Measurements from ENCODE around the gene EPB41L4B.
"Not testable (repeated sequence)": the region's sequence is repeated elsewhere in the genome, so short reads cannot be mapped to it uniquely, and the experiment has no call there.

EPB41L4B gene

GRCh38 chr9:109295221-109296130, 25.4 kb downstream of the EPB41L4B start:
- DNase-seq, result no peak

- DNase-seq, result no peak
Observed at GRCh38 chr9:109290385-109290784, 30.5 kb downstream of the EPB41L4B start.

DNA sequence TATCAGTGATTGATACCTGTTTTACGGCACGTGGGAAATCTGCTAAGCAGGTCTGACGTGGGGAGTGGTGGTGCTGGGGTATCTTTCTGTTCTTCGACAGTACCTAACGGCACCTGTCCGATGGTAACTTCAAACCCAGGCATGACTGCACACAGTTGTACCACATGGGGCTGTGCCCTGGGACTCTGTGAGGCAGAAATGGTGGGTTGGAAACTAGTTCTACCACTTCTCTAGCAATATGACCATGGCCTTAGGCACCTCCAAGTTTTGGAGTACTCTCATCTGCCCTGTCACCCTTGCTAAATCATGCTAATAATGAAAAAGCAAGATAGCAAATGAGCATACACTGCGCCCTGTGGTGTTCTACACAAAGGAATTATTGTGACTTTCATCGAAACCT, 30.9 kb downstream of the EPB41L4B start:
- DNase-seq, result no peak

GRCh38 chr9:109289186-109289585, 31.7 kb downstream of the EPB41L4B start:
- no peak for DNase-seq

- DNase-seq, result no peak
Observed at GRCh38 chr9:109286981-109287380, 33.9 kb downstream of the EPB41L4B start.

GRCh38 chr9:109286571-109286977, 34.3 kb downstream of the EPB41L4B start:
- no peak for DNase-seq

GRCh38 chr9:109283672-109284071, 37.2 kb downstream of the EPB41L4B start:
- DNase-seq, result not testable (repeated sequence)

- no peak for DNase-seq
Observed at GRCh38 chr9:109283012-109283411, 37.8 kb downstream of the EPB41L4B start.

DNA sequence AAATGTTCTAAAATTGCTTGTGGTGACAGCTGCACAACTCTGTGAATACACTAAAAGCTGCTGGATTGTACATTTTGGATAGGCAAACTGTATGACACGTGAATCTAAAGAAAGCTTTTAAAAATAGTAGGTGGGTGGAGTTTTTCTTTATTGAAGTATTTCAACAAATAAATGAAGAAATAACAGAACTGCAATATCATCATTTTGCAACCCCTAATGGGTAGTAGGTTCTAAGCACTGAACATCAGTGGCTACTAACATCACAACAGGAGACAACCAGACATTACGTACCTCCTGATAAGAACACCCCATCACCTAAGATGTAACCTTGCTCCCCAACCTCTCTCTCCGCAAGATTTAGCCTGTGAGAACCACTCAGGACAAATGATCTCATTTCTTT, 38.6 kb downstream of the EPB41L4B start:
- no peak for DNase-seq

DNA sequence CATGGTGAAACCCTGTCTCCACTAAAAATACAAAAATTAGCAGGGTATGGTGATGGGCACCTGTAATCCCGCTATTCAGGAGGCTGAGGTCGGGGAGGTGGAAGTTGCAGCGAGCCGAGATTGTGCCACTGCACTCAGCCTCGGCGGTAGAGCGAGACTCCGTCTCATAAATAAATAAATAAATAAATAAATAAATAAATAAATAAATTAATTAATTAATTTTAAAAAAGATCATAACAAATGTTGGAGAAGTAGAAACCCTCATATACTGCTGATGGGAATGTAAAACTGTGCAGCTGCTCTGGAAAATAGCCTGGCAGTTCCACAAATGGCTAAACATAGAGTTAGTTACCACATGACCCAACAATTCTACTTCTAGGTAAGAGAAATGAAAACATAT, 39.3 kb downstream of the EPB41L4B start:
- DNase-seq, result no peak

- no peak for DNase-seq
Observed at GRCh38 chr9:109278848-109279247, 42.0 kb downstream of the EPB41L4B start.

GRCh38 chr9:109278216-109278615, 42.6 kb downstream of the EPB41L4B start:
- DNase-seq, result no peak

- DNase-seq, result no peak
Observed at GRCh38 chr9:109277451-109277850, 43.4 kb downstream of the EPB41L4B start.

DNA sequence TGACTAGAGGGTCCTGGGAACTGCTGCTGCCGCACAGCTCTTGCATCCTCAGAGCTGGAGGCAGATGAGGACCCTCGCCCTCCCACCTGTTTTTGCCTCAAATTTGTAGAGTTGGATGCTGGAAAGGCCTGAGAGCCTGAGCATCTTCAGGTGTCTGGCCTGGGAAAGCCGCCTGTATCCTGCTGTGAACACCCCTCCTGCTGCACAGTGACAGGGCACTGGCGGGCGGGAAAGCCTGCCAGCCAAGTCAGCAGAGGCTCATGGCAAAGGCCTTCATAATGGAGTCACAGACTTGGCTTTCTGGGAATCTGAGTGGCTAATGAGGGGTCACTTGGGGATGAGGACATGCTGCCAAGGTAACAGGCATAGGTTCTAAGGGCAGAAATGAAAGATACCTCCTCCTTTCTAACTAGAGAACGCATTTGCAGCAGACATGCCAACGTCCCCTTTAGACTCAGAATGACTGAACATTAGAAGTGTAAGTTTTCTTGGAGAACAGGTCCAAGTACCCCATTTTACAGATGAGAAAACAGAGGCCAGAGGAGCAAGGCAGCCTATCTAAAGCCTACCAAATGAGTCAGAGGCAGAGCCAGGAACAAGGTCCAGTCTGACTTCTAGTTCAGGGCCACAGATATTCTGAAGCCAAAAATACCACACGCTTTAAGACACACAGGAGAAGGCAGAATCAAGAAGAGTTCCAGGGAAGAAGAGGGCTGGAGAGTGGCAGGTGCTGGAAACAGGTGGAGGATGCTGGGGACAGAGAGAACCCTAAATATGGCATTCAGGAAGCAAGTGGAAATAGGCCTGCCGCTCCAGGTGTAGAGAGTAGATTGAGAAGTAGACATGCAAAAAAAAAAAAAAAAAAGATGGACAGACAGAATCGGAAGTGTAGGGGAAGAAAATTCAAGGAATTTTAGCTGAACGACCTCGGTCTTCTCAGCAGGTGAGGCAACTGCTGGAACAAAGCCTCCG, 44.1 kb downstream of the EPB41L4B start:
- DNase-seq, result no peak

DNA sequence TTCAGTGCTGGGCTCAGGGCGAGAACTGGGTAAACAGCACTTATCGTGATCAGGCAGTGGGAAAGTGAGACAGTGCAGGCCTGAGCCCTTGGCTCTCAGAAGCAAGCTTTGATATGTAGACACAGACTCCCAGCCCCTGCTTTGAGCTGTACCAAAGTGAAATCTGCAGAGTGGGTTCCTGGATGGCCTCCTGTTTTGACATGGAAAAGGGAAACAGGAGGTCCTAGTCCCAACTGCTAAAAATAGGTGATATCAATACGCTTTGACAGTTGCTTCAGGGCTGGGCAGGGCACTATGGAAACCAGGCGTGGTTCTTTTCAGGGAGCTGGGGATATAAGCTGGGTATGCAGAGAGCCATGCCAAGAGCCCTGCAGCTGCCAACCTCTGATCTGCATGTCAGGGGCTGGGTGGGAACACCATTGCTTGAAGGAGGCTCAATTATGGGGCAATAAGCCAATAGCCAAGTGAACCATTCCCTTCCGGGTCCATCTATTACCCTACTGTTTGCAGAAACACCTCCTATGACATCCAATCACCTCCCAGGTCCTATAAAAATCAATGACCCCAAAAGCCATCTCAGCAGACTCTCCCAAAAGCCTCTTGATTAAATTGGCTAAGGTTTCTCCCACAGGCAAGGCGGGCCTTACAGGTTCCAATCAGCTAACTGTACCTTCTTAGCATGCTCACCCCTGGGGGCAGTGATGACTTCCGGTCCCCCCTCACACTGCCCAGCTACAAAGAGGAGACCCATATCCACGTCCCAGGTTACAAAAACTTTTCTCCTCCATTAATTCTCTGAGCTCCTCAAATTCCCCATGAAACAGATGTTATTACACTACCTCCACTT, 45.8 kb downstream of the EPB41L4B start:
- no peak for DNase-seq

DNA sequence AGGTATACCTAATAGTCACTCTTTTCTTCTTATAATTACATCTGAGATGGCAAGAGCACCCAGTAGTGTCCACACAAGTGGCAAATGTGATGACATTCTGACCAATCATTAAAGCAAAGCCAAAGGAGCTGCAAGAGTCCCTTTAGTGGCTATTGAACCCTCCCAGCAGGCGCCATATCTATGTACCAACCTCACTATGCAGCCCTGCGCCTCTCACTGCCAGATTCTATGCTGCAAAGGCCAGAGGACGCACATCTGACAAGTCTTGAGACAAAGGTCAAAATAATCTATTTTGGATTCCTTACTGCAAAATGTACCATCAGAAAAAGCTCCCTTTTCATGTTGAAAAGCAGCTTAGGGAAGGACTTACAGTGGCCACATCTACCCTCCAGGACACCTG, 47.0 kb downstream of the EPB41L4B start:
- DNase-seq, result no peak

GRCh38 chr9:109272745-109273144, 48.1 kb downstream of the EPB41L4B start:
- DNase-seq, result no peak

DNA sequence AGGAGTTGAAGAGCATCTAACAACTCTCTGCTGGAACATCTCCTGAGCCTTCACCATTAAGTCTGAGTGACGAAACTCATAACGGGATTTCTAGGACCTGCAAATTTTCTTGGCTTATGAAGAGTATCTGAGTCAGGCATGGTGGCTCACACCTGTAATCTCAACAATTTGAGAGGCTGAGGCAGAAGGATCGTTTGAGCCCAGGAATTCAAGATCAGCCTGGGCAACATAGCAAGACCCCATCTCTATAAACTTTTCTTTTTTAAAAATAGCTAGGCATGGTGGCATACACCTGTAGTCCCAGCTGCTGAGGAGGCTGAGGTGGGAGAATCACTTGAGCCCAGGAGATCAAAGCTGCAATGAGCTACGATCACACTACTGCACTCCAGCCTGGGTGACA, 48.8 kb downstream of the EPB41L4B start:
- no peak for DNase-seq

- no peak for DNase-seq
Observed at GRCh38 chr9:109270971-109271925, 49.6 kb downstream of the EPB41L4B start.

DNA sequence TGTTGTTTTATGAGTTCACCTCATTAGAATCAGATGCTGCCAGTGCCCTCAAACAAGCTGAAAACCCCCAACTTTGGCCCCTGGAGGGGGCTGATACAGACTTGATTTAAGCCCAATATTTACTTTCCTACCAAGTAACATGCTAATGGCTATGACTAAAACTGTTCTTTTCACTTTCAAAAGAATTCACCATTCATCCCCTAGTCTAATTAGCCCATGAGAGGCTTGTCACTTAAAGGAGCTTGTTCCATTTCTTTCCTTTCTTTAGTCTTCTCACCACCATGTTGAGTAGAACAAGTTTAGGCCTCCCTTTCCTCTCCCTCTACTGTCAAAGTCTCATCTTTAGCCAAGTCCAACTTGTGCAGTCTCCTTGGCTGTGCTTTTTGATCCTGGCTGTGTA, 50.4 kb downstream of the EPB41L4B start:
- no peak for DNase-seq

GRCh38 chr9:109269839-109270238, 51.0 kb downstream of the EPB41L4B start:
- DNase-seq, result no peak

All from Kasumi-1 (cell line).